Measurements from ENCODE around the gene CFL1. TPM values are rescaled to one million over a fixed set of nuclear protein-coding genes. Genes with fewer than 3 reads are reported as not detected.

The CFL1 gene
- total RNA-seq, 5 donors from 2014 or later (not counting 1 experiment from before 2014, with no cell fraction given), result 584 to 761 (median 636) TPM

DNA sequence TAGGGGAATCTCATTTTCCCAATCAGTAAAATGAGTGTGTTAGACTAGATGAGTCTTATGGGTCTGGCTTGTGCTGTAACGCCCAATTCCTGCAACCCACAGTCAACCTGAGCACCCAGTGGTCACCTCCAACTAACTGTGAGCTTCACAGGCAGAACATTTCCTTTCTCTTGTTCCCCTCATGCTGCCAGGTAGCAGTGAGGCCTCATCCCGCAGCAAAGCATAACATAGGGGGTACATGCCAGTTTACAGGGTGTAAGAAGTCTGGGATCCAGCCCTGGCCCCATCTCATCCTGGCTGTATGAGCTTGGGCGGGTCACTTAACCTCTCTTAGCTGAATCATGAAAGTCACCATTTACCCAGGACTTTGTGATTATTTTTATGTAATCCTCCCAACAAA lies 10.9 kb upstream of the CFL1 start:
- Mint-ChIP-seq H3K4me3 (no peak overlapping the region), H3K27ac (peak overlapping the region in 1 of 2 donors; percentile 44), H3K4me1 (peaks cover 16 to 28% (median 20%) of the 10 kb centered on the region in 3 donors), H3K36me3 (peaks cover 8% of the 10 kb centered on the region), H3K27me3 (no peaks in the 10 kb centered on the region), H3K9me3 (no peaks in the 10 kb centered on the region)
- ATAC-seq (replicated peaks in 1 of 4) (no peak), DNase-seq (no peak)
- Histone ChIP-seq H3K27me3 (replicated peaks in 1 of 2; ENCODE audit: control insufficient read depth in 2 of 2, extremely low read depth in 1 of 2, insufficient read depth in 2 of 2, low read length in 1 of 2) (peaks cover 0 to 7% of the 10 kb centered on the region in 2 experiments), H3K4me1 (ENCODE audit: control insufficient read depth in 1 of 2, extremely low read depth in 1 of 2, insufficient read depth in 2 of 2, low read length in 2 of 2) (peaks cover 5 to 34% of the 10 kb centered on the region in 2 experiments), H3K9me3 (no peaks in the 10 kb centered on the region), H3K27ac (ENCODE audit: low read length) (no peak overlapping the region), H3K36me3 (ENCODE audit: control insufficient read depth in 2 of 2, extremely low read depth in 1 of 2, insufficient read depth in 1 of 2, low read length in 1 of 2) (peaks cover 18 to 34% of the 10 kb centered on the region in 2 donors), H3K4me3 (ENCODE audit: control insufficient read depth in 1 of 2, extremely low read depth in 1 of 2, low read length in 1 of 2) (no peak overlapping the region)
- no CpG with 5 or more reads among the region's 3 CpGs for WGBS (ENCODE audit: insufficient coverage)
- ChIA-PET POLR2A (interaction anchor here (0.5 to 1.2 kb wide), 2 partner anchors 10 to 103 kb away, joined by 3 to 4 read pairs; no protein-coding TSS in a partner anchor), CTCF (interaction anchor here (1.0 to 1.8 kb wide), 3 partner anchors 9 to 10 kb away, joined by 3 to 5 read pairs (median 4); partner anchors contain the start of gene MUS81 (in 2 of the 2))

DNA sequence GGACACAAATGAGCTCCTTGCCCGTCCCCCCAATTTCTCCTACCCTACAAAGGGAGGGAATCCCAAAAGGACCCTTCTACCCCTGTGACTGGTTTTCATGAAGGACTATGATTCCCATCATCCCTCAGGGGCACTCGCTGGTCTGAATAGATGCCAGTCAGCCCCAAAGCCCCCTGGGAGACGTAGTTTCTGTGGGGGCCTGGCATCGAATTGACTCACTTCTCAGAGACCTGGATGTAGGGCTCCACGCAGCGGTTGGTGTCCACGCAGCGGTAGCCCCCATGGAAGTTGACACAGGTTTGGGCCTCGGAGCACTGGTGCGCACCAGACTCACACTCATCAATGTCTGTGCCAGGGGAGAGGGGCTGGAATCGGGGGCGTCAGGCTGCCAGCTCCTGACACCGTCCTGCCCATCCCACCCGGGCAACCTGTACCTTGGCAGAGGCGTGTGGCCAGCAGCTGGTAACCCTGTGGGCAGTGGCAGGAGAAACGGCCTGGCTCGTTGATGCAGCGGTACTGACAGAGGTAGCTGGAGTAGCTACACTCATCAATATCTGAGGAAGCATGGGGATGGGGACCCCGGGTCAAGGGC lies 10.2 kb upstream of the CFL1 start:
- Histone ChIP-seq H3K36me3 (ENCODE audit: control insufficient read depth in 2 of 2, extremely low read depth in 1 of 2, insufficient read depth in 1 of 2, low read length in 1 of 2) (peaks cover 22 to 42% of the 10 kb centered on the region in 2 donors), H3K4me3 (ENCODE audit: control insufficient read depth in 1 of 2, extremely low read depth in 1 of 2, low read length in 1 of 2) (no peak overlapping the region), H3K9me3 (no peaks in the 10 kb centered on the region), H3K27me3 (replicated peaks in 1 of 2; ENCODE audit: control insufficient read depth in 2 of 2, extremely low read depth in 1 of 2, insufficient read depth in 2 of 2, low read length in 1 of 2) (peaks cover 0 to 7% of the 10 kb centered on the region in 2 experiments), H3K4me1 (ENCODE audit: control insufficient read depth in 1 of 2, extremely low read depth in 1 of 2, insufficient read depth in 2 of 2, low read length in 2 of 2) (peaks cover 4 to 30% of the 10 kb centered on the region in 2 experiments), H3K27ac (ENCODE audit: low read length) (no peak overlapping the region)
- 91% methylated on average over 15 of the region's 19 CpGs for WGBS (ENCODE audit: insufficient coverage)
- Mint-ChIP-seq H3K9me3 (no peaks in the 10 kb centered on the region), H3K27me3 (no peaks in the 10 kb centered on the region), H3K4me1 (peaks cover 13 to 25% (median 16%) of the 10 kb centered on the region in 3 donors), H3K36me3 (peaks cover 8% of the 10 kb centered on the region), H3K4me3 (no peak overlapping the region), H3K27ac (no peak overlapping the region)
- ATAC-seq (replicated peaks in 1 of 4) (peak; percentile 40 to 77 (median 42)), DNase-seq (peak in 6 of 35 experiments; percentile 31 to 53 (median 39))
- ChIA-PET CTCF (interaction anchor here (1.0 to 1.8 kb wide), 3 partner anchors 8 to 24 kb away, joined by 3 to 5 read pairs (median 4); partner anchors contain the start of gene MUS81 (in 2 of the 2)), POLR2A (no interaction called here)

DNA sequence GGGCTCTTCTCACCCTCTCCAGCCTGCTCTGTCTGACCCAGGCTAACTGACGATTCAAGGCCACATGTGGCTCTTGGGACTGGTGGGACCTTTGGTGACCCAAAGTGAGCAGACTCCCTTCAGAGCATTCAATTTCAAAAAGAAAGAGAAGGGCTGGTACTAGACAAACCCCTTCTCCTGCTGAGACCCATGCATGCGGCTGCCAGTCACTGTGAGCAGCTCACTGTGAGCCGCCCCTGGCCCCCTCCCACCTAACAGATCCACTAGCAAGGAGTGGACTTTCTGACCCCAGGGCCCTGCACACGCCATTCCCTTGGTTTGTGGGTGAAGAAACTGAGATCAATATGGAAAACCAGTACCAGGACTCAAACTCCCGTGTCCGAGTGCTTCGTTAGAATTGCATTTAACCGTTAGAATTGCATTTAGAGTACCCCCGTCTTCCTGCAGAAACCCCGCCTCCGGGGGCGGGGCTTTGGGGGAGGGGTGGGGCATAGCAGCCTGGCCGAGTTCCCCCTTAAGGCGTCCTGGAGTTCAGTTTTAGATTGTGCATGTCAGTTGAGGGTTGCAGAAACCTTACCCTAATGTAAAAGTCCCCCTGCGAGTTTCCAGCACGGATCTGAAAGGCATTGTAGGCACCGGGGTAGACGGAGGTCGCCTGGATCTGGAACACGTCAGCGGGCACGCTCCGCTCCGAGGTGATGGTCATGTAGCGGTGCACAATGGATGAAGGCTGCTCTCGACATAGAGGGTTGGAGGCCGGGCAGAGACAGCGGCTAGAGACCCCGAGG lies 9.5 kb upstream of the CFL1 start:
- peaks cover 14% of the 10 kb centered on the region for H3K36me3 Mint-ChIP-seq
- POLR2A ChIA-PET, result no interaction called here

GRCh38 chr11:65866509-65867283 lies 8.7 kb upstream of the CFL1 start:
- no peak overlapping the region for H3K27ac ChIP-seq (ENCODE audit: low read length)
- Mint-ChIP-seq H3K27ac (no peak overlapping the region), H3K4me3 (no peak overlapping the region), H3K27me3 (no peaks in the 10 kb centered on the region), H3K36me3 (peaks cover 15% of the 10 kb centered on the region), H3K4me1 (peaks cover 12 to 26% (median 18%) of the 10 kb centered on the region in 3 donors), H3K9me3 (no peaks in the 10 kb centered on the region)
- H3K36me3 ChIP-seq (ENCODE audit: control insufficient read depth in 2 of 2, extremely low read depth in 1 of 2, insufficient read depth in 1 of 2, low read length in 1 of 2), result peaks cover 22 to 55% of the 10 kb centered on the region in 2 donors
- CTCF ChIA-PET, result interaction anchor here in 1 of 2 donors (0.7 kb wide), 1 partner anchor 35 kb away, joined by 3 read pairs; no protein-coding TSS in a partner anchor
- H3K4me3 ChIP-seq (ENCODE audit: control insufficient read depth in 1 of 2, extremely low read depth in 1 of 2, low read length in 1 of 2), result no peak overlapping the region
- H3K27me3 ChIP-seq (replicated peaks in 1 of 2; ENCODE audit: control insufficient read depth in 2 of 2, extremely low read depth in 1 of 2, insufficient read depth in 2 of 2, low read length in 1 of 2), result no peaks in the 10 kb centered on the region
- WGBS (ENCODE audit: insufficient coverage), result 96% methylated on average over 16 of the region's 21 CpGs
- POLR2A ChIA-PET, result no interaction called here
- H3K9me3 ChIP-seq, result no peaks in the 10 kb centered on the region
- peaks cover 0 to 35% of the 10 kb centered on the region in 2 experiments for H3K4me1 ChIP-seq (ENCODE audit: control insufficient read depth in 1 of 2, extremely low read depth in 1 of 2, insufficient read depth in 2 of 2, low read length in 2 of 2)
- ATAC-seq (replicated peaks in 1 of 4) (no peak), DNase-seq (no peak)

More for the DNA sequence above, 9.5 kb upstream of the CFL1 start:
- Histone ChIP-seq H3K36me3 (ENCODE audit: control insufficient read depth in 2 of 2, extremely low read depth in 1 of 2, insufficient read depth in 1 of 2, low read length in 1 of 2) (peaks cover 22 to 49% of the 10 kb centered on the region in 2 donors), H3K27me3 (replicated peaks in 1 of 2; ENCODE audit: control insufficient read depth in 2 of 2, extremely low read depth in 1 of 2, insufficient read depth in 2 of 2, low read length in 1 of 2) (peaks cover 0 to 4% of the 10 kb centered on the region in 2 experiments), H3K4me3 (ENCODE audit: control insufficient read depth in 1 of 2, extremely low read depth in 1 of 2, low read length in 1 of 2) (no peak overlapping the region), H3K27ac (ENCODE audit: low read length) (no peak overlapping the region), H3K4me1 (ENCODE audit: control insufficient read depth in 1 of 2, extremely low read depth in 1 of 2, insufficient read depth in 2 of 2, low read length in 2 of 2) (peaks cover 0 to 33% of the 10 kb centered on the region in 2 experiments), H3K9me3 (no peaks in the 10 kb centered on the region)
- Mint-ChIP-seq H3K4me3 (no peak overlapping the region), H3K9me3 (no peaks in the 10 kb centered on the region), H3K27ac (no peak overlapping the region), H3K4me1 (peaks cover 11 to 26% (median 15%) of the 10 kb centered on the region in 3 donors), H3K27me3 (no peaks in the 10 kb centered on the region)
- peak in 1 of 4 experiments; percentile 46 for ATAC-seq (replicated peaks in 1 of 4)
- no peak for DNase-seq
- CTCF ChIA-PET, result interaction anchor here in 1 of 2 donors (0.7 to 1.1 kb wide), 2 partner anchors 24 to 34 kb away, joined by 3 read pairs; no protein-coding TSS in a partner anchor
- 77% methylated on average over 14 of the region's 29 CpGs for WGBS (ENCODE audit: insufficient coverage)

DNA sequence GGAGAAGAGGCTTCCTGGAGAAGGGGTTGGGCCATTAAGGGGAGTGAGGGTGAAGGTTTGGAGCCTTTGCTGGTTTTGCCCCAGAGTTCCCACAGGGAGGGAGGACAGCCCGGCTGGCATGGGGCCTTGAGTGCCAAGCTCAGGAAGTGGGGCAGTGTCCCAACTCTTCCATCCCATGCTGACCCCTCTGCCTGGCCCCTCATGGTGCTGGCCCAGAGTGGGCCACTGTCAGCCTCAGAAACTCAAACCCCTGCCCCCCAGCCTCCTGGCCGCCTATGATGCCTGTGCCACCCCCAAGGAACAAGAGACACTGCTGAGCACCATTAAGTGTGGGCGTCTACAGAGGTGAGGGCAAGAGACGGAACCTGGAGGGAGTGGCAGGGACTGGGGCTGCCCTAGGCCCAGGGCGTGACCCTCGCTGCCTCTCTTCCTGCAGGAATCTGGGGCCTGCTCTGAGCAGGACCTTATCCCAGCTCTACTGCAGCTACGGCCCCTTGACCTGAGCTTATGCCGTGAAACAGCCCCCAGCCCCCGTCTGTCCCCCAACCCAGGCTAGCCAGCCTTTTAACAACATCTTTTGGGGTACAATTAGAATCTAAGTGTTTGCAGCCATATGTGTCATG lies 7.7 kb upstream of the CFL1 start:
- H3K36me3 ChIP-seq (ENCODE audit: control insufficient read depth in 2 of 2, extremely low read depth in 1 of 2, insufficient read depth in 1 of 2, low read length in 1 of 2), result peaks cover 22 to 57% of the 10 kb centered on the region in 2 donors

More for the DNA sequence above, 7.7 kb upstream of the CFL1 start:
- Mint-ChIP-seq H3K27ac (no peak overlapping the region), H3K4me1 (peaks cover 17 to 27% (median 19%) of the 10 kb centered on the region in 3 donors), H3K9me3 (no peaks in the 10 kb centered on the region), H3K27me3 (no peaks in the 10 kb centered on the region), H3K4me3 (no peak overlapping the region), H3K36me3 (peaks cover 15% of the 10 kb centered on the region)
- Histone ChIP-seq H3K9me3 (no peaks in the 10 kb centered on the region), H3K27me3 (replicated peaks in 1 of 2; ENCODE audit: control insufficient read depth in 2 of 2, extremely low read depth in 1 of 2, insufficient read depth in 2 of 2, low read length in 1 of 2) (no peaks in the 10 kb centered on the region), H3K4me3 (ENCODE audit: control insufficient read depth in 1 of 2, extremely low read depth in 1 of 2, low read length in 1 of 2) (no peak overlapping the region), H3K4me1 (ENCODE audit: control insufficient read depth in 1 of 2, extremely low read depth in 1 of 2, insufficient read depth in 2 of 2, low read length in 2 of 2) (peaks cover 6 to 35% of the 10 kb centered on the region in 2 experiments), H3K27ac (ENCODE audit: low read length) (no peak overlapping the region)
- ATAC-seq (replicated peaks in 1 of 4) (no peak), DNase-seq (no peak)
- POLR2A ChIA-PET, result no interaction called here
- CTCF ChIA-PET, result interaction anchor here in 1 of 2 donors (0.6 kb wide), 1 partner anchor 124 kb away, joined by 4 read pairs; no protein-coding TSS in a partner anchor
- 93% methylated on average over 4 of the region's 9 CpGs for WGBS (ENCODE audit: insufficient coverage)
